H1 (cell line): ENCODE results near the gene PAQR4. TPM values are rescaled to one million over a fixed set of nuclear protein-coding genes. Genes with fewer than 3 reads are reported as not detected.

Source experiments
- CHD1 ChIP-seq: IDR thresholded peaks from 2 replicates; pipeline ENCODE4 v1.6.1; 2012; ENCODE audit warnings: low read depth, low read length, improper control_type of control experiment
- EP300 ChIP-seq, 2 experiments: IDR thresholded peaks; 1 replicate in 1 of 2; 2 replicates in 1 of 2; pipeline ENCODE4 v1.6.1; 2011 to 2012; ENCODE audit warnings: low read depth in 2 of 2, low read length in 2 of 2, mild to moderate bottlenecking in 2 of 2, borderline replicate concordance in 1 of 2, inconsistent platforms in 1 of 2, moderate library complexity in 1 of 2
- GTF2F1 ChIP-seq: IDR thresholded peaks from 2 replicates; pipeline ENCODE4 v1.6.1; 2012; ENCODE audit warnings: low read depth, low read length, improper control_type of control experiment, borderline replicate concordance
- HDAC2 ChIP-seq, 2 experiments: fragments of 300-600 bp in 1 of 2; sonication (generic) in 1 of 2; IDR thresholded peaks; 2 replicates each; pipeline ENCODE4 v1.6.1; 2011 to 2012; ENCODE audit warnings: low read depth in 2 of 2, low read length in 2 of 2, mild to moderate bottlenecking in 2 of 2, moderate library complexity in 2 of 2, borderline replicate concordance in 1 of 2, inconsistent platforms in 1 of 2
- POU5F1 ChIP-seq: IDR thresholded peaks from 2 replicates; pipeline ENCODE4 v1.6.1; 2011; ENCODE audit warnings: low read depth, mild to moderate bottlenecking, low read length, moderate library complexity
- RXRA ChIP-seq: IDR thresholded peaks from 2 replicates; pipeline ENCODE4 v1.6.1; 2011; ENCODE audit warnings: low read depth, mild to moderate bottlenecking, low read length, moderate library complexity; ENCODE audit not compliant: insufficient read depth
- polyA plus RNA-seq, 7 experiments: library from polyadenylated mRNA; depleted of rRNA in 3 of 7; stranded (reverse) in 5 of 7; unstranded in 2 of 7; fragments of >200 nt in 5 of 7; fragments of 200-250 nt in 2 of 7; gene quantifications; 1 replicate in 5 of 7; 2 replicates in 1 of 7; 4 replicates in 1 of 7; pipeline versions ENCODE4 v1.2.1 to v1.2.3, GENCODE V29; 2011 to 2013; ENCODE audit warnings: missing spikeins in 2 of 7, mixed read lengths in 2 of 7
- total RNA-seq: library from RNA; stranded (reverse); fragmentation: NEBNext Ultra II Directional; extraction: Animal tissue kit (Norgen Biotek cat#: 25700); gene quantifications from 2 replicates; pipeline ENCODE4 v1.2.1, GENCODE V29; 2021

Gene PAQR4
- total and polyA plus RNA-seq, 2 of the 8 experiments (the other 6 are each of a cell fraction or from before 2014, with no cell fraction given), result 28.2 to 34.6 TPM

DNA sequence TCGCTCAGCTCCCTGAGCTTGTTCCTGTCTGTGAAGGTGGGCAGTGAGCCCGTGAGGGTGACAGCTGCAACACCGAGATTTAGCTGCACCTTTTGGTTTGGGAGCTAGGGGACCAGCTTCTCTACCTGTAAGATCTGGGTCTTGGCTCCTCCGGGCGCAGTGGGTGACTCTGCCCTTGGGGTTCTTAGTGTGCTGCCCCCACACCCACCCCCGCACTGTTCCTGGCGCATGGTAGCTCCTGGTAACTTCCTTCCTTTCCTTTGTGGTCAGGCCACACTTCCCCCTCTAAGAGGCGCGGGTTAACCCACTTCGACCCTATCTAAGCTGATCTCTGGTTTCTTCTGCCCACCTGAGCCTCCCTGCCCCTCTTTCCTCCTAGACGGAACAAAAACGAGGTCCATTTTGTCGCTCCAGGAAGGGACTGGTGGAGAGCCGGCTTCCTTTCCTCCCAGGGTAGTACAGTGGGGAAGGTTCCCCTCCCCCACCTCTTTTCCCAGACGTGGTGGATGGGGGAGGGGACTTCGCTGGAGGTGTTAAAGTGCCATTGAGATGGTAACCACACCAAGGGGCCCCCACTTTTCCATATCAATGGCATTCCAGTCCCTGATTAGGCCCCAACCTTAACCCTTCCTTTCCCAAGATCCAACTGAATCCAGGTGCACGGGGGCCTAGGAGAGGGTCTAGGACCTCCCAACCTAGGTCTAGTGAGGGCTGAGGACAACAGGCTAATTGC, 39.0 kb downstream of the PAQR4 start (continued):
- TF ChIP-seq HDAC2 (IDR thresholded peaks at IDR 0.05; ENCODE audit: borderline replicate concordance in 1 of 2, low read depth in 2 of 2, low read length in 2 of 2), result peak; percentile 91 to 94
- peak; percentile 86 to 100 for TF ChIP-seq EP300 (IDR thresholded peaks at IDR 0.05; ENCODE audit: borderline replicate concordance in 1 of 2, low read depth in 2 of 2, low read length in 2 of 2)
- TF ChIP-seq RXRA, result peak; percentile 94
- peak; percentile 100 for TF ChIP-seq POU5F1
- no peak for TF ChIP-seq CHD1
- TF ChIP-seq GTF2F1, result peak; percentile 86
